ENCODE measurements around the gene CAMSAP3.
"Not testable (repeated sequence)": the region's sequence is repeated elsewhere in the genome, so short reads cannot be mapped to it uniquely, and the experiment has no call there.

The CAMSAP3 gene

DNA sequence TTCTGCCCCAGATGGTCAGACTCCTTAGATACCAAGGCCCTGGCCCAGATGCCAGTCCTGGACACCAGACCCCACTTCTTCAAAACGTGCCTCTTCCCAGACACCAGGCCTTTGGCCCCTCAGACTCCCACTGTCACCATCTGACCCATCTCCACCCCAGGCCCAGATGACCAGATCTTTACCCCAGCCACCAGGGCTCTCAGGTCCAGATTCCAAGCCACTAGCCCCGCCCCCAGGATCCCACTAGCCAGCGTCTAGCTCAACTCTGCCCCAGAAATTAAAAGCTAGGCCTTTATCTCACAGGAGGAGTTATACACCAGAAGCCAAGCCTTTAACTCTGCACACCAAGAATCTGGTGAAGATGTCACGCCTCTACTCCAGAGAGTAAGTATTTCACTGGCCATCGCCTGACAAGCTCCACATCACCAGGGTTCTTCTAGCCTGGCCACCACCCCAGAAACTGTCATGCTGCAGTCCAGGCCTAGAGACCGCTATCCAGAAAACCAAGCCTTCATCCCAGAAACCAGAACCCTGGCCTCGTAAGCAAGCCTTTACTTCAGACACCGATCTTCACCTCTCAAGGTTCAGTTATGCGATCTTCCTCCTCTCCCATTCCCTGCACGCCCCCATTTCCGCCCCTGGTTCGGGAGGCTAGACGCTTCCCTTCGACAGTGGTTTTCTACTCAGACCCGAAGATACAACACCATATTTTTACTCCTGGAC, 33.1 kb downstream of the CAMSAP3 start:
- DNase-seq (ENCODE audit: insufficient read length, low spot score) (no peak), FAIRE-seq (peak; percentile 75)

DNA sequence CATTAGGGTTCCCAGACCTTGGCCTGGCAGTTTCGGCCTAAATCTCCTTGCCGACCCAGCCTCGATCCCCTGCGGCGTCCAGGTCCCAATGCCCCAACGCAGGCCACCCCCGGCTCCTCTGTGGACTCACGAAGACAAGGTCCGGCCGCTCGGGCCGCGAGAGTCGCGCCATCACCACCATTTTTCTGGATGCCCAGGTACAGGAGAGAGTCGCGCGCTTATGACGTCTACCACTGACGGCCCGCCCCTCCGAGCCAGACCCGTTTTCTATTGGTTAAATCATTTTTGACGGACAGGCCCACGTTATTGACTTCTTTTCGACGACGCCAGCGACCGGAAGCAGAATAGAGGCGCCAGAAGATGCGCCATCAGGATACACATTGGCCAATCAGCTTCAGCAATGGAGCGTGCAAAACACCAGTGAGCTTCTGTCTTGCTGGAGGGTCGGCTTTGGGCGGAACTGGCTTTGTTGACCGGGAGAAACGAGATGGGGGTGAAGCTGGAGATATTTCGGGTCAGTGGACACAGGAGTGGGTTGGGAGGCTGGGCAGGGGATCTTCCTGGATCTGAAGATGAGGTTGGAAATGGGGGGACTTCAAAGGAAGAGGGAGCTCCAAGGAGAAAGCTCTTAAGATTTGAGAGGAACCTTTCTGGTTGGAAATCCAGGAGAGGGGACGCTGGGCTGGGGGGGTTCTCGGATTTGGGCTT, 33.8 kb downstream of the CAMSAP3 start, which contains the start of the genes PET100 and XAB2:
Gene PET100, plus strand, starts transcription at position 447 of the 708 bp plus-strand sequence. Its CDS starts 41 bp downstream, at position 488.
Gene XAB2, minus strand, starts transcription at position 199 of the 708 bp plus-strand sequence. Its CDS starts 18 bp downstream, at position 181.
- peak; percentile 99 for DNase-seq (ENCODE audit: insufficient read length, low spot score)
- FAIRE-seq, result peak; percentile 100

DNA sequence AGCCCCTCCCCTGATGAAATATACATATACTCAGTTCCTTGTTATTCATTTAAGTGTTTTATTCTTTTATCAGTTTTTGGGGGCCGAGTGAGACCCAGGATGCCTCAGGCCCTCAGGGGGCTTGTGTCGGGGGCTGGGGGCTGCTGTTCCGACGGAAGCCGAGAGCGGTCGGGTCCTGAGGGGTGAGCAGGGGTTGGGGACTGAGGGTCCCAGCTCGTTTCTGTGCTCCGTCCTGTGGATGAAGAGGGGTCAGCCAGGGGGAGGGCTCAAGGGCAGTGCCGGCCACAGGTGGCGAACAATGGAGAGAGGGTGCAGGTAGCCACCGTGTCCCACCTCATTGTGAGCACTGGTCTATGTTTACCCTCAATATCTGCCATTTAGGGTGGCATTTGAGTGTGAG, 35.9 kb downstream of the CAMSAP3 start:
- DNase-seq (ENCODE audit: insufficient read length, low spot score) (no peak), FAIRE-seq (no peak)

DNA sequence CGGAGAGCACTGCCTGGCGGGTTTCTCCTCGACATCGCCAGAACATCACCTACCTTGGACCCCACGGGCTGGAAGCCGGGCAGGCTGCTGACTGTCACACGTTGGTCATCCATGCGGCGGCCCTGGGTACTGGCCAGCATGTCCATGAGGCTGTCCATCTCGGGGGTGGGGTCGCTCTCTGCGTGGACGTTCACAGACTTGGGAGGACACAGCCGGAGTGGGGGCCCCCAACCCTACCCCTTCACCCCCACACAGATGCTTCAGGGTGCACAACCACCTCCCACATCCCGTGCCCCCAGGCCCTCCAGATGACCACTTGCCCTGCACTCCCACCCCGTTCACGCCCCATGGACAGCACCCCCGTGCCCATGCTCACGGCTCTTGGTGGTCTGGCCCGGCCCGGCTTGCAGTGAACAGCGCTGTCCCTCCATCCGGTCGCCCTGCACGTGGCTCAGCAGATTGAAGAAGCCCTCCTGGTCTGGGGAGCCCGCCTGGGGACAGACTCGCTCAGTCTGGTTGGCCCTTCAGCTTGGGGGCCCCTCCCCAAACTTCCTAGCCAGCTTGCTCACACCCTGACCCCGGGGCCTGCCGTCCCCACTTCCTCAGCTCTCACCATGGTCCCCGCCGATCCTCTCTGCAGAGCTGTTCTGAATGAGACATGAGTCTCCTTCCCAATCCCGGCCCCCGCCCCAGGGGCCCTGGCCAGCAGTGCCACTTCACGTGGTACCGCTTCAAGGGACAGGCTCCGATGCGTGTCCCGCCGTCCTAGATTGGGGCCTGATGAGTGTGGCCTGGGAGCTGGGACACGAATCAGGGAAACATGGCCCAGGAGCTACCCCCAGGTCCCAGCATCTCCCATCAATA, 36.9 kb downstream of the CAMSAP3 start:
- FAIRE-seq (no peak), DNase-seq (ENCODE audit: insufficient read length, low spot score) (no peak)

DNA sequence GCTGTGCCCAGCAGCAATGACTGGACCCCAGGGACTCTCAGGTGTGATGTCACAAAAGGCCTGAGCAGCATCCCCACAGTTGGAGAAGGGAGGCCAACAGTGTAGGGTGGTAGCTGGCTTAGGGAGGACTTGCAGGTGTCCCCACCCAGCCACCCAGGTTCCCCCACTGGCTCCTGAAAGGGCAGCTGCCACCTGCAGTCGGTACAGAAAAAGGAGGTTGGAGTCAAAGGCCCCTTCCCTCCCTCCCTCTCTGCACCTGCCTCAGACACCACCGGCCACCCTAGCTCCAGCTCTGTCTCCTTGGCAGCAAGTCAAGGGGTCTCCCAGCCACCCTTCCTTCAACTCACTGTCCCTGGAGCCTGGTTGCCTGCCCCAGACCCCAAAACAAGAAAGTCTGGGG, 38.0 kb downstream of the CAMSAP3 start, which contains the start of gene PCP2:
Gene PCP2, minus strand, starts transcription at position 22 of the 400 bp plus-strand sequence. CDS start 262 bp downstream, outside the sequence.
- no peak for FAIRE-seq
- no peak for DNase-seq (ENCODE audit: insufficient read length, low spot score)

DNA sequence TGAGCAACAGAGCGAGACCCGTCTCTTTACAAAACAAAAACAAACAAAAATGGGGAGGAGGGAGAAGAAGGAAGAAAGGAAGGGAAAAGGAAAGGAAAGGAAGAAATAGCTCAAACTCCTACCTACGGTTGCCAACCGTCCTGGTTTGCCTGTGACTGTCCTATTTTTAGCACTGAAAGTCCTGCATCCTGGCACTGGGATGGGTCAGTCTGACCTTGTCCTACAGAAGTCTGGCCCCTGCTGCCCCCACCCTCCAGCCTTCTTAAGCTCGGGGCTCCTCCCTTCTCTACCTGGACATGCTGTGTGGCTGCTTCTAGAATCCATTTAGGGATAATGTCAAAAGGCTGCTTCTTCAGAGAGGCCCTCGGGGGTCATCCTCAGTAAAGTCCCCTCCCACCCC, 40.0 kb downstream of the CAMSAP3 start:
- DNase-seq (ENCODE audit: insufficient read length, low spot score) (no peak), FAIRE-seq (no peak)

DNA sequence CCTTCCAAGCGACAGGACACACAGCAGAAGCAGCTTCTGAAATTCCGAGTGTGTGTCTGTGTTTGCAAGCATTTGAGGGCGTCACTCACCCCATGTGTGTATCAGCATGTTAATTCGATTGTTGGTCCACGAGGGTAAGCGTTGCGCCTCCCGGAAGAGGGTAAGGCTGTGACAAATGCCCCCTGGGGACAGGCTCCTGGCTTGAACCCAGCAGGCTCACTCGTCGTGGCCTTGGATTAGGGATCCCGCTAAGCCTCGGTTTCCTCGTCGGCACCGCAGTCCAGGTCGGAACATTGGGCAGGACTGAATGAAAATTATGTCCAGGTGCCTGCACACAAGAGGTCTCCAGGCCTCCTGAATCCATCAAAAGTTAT, 40.6 kb downstream of the CAMSAP3 start:
- DNase-seq (ENCODE audit: insufficient read length, low spot score) (no peak), FAIRE-seq (no peak)

DNA sequence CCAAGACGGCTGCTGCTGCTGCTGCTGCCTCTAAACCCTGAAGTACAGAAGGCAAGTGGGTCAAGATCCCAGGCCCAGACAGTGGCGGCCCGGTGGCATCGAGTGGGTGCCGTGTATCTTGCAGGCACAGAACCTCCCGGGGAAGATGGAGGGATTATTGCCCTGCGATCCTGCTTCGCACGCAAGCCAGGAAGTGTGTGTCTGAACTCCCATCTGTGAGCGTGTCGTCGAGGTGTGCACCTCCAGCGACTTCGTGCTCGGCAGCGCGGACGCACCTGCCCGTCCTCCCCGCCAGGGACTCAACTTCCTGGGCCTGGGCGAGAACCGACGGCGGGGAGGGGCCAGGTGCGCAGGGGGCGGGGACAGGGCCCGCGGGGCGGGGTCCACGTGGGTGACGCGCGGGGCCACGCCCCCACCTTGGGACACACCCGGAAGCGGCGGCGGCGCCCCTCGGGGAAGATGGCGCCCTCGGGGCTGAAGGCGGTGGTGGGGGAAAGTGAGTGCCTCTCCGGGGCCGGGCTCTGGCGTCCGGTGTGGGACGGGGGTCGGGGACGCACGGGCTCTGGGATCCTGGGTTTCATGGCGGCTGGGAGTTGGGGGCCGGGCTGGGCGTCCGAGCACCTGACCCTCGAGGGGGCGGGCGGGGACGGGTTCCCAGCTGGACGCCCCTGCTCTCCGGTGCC, 41.2 kb downstream of the CAMSAP3 start, which contains the start of gene STXBP2:
Gene STXBP2, plus strand, starts transcription at position 420 of the 683 bp plus-strand sequence. Its CDS starts 40 bp downstream, at position 460.
- DNase-seq (ENCODE audit: insufficient read length, low spot score) (peak; percentile 97), FAIRE-seq (peak; percentile 91)

DNA sequence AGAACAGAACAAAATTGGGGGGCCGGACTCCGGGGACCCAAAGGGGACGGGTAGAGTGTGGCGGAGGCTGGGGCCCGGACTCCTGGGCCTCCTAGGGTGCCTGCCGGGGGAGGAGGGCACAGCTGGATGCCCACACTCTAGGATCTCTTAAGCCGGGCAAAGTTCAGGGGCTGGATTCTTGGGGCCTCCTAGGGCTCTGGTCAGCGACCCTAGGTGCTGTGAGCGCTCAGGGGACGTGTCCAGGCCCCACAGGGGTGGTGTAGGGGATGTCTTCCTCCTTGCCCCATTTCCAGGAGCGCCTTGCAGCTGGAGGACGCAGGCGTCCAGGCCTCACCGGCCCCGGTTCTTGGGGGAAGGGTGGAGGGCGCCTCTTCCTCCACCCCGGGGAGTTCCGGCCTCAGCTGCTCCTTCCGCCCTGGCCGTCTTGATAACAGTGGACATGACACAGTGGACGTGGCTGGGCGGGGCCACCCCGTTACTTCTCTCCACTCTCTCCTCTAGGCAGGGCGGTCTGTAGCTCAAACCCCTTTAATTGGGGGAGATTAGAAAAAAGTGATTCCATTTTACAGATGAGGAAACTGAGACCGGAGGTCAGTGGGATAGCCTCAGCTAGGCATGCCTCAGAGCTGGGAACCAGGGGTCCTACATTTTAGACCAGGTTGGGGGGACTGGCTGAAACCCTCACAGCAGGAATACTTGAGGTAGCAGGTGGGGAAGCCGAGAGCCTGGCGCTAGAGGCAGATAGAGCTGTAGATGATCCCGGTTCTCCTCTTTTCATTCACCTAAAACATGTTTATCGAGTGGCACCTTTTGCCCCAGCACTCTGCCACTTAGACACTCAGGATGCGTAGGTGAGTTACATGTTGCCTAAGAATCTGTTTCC, 42.0 kb downstream of the CAMSAP3 start:
- DNase-seq (ENCODE audit: insufficient read length, low spot score), result no peak
- peak; percentile 42 for FAIRE-seq

DNA sequence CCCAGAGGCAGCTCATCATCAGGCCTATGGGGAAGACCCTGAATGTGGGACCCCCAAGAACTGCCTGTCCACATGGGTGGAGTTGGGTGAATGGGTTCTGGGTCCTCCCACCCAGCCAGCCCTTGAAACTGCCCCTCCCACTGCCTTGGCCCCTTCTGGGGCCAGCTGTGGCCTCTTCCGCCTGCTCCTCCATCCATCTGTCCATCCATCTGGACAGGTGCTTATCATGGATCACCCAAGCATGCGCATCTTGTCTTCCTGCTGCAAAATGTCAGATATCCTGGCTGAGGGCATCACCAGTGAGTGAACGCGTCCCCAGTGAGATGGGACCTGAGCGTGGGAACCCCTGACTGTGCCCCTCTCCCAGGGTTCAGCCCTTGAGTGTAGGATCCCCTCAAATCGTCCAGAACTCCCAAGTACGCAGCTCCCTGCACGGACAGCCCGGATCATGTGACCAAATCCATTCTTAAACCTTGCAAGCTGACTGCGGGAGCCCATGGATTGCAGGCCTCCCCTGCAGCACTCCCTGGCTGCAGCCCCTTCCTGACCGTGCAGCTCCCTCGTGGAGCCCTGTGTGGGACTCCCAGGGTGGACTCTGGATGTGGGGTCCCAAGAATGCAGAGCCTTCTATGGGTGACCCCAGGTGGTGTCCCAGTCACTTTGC, 43.3 kb downstream of the CAMSAP3 start:
- no peak for DNase-seq (ENCODE audit: insufficient read length, low spot score)
- no peak for FAIRE-seq

DNA sequence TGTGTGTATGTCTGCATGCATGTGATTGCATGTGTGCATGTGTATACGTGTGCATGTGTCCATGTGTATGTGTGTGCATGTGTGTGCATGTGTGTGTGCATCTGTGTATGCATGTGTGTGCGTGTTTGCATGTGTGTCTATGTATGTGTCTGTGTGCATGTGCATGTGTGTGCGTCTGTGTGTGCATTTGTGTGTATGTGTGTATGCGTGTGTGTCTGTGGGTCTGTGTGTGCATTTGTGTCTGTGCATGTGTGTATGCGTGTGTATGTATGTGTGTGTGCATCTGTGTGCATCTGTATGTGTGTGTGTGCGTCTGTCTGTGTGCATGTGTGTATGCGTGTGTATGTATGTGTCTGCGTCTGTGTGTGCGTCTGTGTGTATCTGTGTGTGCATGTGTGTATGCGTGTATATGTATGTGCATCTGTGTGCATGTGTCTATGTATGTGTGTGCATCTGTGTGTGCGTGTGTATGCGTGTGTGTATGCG, 44.2 kb downstream of the CAMSAP3 start:
- no peak for FAIRE-seq

DNA sequence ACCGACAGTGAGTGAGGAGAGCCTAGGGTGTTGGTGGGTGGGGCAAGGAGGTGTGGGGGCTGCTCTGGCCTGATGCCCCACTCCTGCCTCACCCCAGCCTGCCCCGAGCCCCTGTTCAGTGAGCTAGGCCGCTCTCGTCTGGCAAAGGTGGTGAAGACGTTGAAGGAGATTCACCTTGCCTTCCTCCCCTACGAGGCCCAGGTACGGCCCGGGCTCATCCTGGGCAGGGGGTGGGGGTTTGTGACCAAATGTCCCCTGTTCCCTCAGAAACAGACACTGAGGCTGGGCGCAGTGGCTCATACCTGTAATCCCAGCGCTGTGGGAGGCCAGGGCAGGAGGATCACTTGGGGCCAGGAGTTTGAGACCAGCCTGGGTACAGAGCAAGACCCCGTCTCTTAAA, 45.1 kb downstream of the CAMSAP3 start:
- DNase-seq (ENCODE audit: insufficient read length, low spot score), result no peak
- FAIRE-seq, result no peak

More for the DNA sequence above, 44.2 kb downstream of the CAMSAP3 start:
- DNase-seq (ENCODE audit: insufficient read length, low spot score), result no peak

DNA sequence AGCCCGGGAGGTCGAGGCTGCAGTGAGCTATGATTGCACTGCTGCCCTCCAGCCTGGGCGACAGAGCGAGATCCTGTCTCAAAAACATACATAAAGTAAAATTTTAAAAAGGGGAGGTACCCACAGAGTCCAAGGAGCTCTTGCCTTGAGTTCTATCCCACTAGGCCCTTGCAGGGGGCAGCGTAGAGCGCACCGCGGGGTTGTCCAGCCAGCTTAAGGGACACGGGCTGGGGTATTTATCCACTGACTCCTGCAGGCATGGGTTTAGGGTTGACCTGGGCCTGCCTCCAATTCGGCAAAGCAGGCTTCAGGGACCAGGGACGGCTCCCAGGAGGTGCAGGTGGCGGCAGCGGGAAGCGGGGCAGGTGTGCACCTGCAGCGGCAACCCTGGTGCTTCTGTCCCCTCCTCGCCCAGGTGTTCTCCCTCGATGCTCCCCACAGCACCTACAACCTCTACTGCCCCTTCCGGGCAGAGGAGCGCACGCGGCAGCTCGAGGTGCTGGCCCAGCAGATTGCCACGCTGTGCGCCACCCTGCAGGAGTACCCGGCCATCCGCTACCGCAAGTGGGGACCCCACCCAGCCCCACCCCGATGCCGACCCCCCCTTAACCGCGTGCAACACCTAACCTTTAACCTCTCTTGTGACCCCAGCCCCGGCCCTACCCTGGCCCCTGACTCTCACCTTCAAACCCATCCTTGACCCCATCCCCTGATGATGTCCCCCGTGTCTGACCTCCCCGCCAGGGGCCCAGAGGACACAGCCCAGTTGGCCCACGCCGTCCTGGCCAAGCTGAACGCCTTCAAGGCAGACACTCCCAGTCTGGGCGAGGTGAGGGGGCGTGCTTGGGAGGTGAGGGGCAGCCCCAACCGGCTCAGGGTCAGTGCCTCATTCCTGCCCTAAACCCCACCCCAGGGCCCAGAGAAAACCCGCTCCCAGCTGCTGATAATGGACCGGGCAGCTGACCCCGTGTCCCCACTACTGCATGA, 45.9 kb downstream of the CAMSAP3 start:
- FAIRE-seq (no peak), DNase-seq (ENCODE audit: insufficient read length, low spot score) (no peak)

DNA sequence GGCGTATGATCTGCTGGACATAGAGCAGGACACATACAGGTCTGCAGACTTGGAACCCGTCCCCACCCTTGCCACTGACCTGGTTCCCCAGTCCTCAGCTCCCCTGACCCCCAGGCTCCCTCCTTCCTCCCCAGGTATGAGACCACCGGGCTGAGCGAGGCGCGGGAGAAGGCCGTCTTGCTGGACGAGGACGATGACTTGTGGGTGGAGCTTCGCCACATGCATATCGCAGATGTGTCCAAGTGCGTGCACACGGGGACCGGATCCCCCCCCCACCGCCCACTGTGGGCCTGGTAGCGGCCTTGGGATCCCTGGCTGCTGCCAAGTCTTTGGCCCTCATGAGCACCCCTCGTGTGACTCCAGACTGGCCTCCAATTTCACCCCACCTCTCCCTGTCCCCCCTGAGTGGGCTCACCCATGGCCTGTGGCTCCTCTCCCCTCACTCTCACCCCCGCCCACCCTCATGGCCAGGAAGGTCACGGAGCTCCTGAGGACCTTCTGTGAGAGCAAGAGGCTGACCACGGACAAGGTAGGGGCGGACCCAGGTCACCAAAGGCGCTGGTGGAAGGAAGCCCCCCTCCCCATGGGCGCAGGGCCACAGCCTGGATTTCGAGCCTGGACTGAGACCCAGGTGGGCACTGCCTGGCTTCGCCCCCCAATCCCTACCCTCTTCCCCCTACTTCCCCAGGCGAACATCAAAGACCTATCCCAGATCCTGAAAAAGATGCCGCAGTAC, 46.8 kb downstream of the CAMSAP3 start:
- DNase-seq (ENCODE audit: insufficient read length, low spot score) (no peak), FAIRE-seq (no peak)

DNA sequence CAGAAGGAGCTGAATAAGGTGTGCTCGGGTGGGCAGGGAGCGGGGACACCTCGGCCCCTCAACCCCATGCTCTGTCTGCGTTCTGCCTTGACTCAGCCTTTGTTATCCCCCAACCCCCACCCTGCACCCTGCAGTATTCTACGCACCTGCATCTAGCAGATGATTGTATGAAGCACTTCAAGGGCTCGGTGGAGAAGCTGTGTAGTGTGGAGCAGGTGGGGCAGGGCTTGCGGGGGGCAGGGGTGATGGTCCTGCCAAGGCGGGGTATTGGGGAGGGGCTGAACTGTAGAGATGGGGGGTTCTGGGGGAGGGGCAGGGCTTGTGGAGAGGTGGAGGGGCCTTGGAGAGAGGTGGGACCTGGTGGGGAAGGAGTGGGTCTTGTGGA, 47.4 kb downstream of the CAMSAP3 start:
- FAIRE-seq (no peak), DNase-seq (ENCODE audit: insufficient read length, low spot score) (no peak)

DNA sequence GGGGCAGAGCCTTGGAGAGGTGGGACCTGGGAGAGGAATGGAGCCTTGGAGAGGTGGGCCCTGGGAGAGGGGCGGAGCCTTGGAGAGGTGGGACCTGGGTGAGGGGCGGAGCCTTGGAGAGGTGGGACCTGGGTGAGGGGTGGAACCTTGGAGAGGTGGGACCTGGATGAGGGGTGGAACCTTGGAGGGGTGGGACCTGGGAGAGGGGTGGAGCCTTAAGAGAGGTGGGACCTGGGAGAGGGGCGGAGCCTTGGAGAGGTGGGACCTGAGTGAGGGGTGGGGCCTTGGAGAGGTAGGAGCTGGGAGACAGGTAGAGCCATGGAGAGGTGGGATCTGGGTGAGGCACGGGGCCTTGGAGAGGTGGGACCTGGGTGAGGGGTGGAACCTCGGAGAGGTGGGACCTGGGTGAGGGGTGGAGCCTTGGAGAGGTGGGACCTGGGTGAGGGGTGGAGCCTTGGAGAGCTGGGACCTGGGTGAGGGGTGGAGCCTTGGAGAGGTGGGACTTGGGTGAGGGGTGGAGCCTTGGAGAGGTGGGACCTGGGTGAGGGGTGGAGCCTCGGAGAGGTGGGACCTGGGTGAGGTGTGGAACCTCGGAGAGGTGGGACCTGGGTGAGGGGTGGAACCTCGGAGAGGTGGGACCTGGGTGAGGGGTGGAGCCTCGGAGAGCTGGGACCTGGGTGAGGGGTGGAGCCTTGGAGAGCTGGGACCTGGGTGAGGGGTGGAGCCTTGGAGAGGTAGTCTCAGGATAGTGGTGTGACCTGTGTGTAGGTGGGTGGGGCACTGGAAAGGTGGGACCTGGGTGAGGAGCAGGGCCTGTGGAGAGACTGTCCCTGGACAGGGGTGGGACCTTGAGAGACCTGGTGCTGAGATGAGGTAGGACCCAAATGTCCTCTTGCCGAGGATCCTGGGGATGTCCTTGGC, 48.2 kb downstream of the CAMSAP3 start:
- not testable (repeated sequence) for DNase-seq (ENCODE audit: insufficient read length, low spot score); FAIRE-seq
